COLO668 (cell line): ENCODE data around the gene ZFAND2B.

Experiments
- DNase-seq: peaks from one replicate; lab custom pipeline; 2025; ENCODE audit not compliant: unreplicated experiment; lab: John Stamatoyannopoulos, UW

Gene ZFAND2B

GRCh38 chr2:219204425-219205164, 2.0 kb upstream of the ZFAND2B start:
- no peak for DNase-seq

- no peak for DNase-seq
These were observed 1.4 kb upstream of the ZFAND2B start for GRCh38 chr2:219205165-219205538.

DNA sequence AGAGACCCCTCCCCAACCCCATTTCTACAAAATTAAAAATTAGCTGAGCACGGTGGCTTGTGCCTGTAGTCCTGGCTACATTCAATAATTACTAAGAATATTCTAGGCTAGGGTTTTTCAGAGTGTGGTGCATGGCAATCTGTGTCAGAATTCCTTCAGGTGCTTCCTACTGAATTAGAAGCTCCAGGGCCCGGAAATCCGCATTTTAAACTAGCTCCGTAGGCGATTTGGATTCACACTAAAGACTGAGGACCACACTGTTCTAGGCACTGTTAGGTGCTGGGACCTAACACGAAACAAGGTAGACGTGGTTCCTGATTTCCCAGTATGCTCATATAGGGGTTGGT, 628 bp upstream of the ZFAND2B start:
- DNase-seq: no peak

DNA sequence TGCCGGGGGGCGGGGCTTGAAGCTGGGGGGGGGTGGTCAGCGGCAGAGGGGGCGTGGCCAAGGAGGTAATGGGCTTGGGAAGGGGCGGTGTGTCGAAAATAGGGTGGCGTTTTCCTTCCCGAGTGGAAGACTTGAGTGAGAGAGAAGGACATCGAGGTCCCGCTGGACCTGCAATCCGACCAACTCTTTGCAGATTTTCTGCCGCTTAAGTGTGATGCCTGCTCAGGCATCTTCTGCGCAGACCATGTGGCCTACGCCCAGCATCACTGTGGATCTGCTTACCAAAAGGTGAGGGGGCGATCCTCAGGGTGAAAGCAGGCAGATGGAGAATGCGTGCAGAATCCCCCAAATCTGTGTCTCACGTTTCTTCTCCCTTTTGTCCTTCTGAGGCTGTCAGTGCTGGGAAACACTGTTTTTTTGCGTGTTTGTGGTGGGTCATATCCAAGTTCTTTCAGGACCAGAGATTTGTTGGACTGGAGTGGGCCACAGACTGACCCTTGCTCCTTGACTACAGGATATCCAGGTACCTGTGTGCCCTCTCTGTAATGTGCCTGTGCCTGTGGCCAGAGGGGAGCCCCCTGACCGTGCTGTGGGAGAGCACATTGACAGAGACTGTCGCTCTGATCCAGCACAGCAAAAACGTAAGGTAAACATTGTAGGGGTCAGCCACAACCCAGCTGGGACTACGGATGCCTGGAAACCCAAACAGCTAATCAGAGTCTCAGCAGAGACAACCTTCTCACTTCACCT, 727 bp downstream of the ZFAND2B start:
- no peak for DNase-seq

- no peak for DNase-seq
These were observed 1.5 kb downstream of the ZFAND2B start for GRCh38 chr2:219207884-219208740.

DNA sequence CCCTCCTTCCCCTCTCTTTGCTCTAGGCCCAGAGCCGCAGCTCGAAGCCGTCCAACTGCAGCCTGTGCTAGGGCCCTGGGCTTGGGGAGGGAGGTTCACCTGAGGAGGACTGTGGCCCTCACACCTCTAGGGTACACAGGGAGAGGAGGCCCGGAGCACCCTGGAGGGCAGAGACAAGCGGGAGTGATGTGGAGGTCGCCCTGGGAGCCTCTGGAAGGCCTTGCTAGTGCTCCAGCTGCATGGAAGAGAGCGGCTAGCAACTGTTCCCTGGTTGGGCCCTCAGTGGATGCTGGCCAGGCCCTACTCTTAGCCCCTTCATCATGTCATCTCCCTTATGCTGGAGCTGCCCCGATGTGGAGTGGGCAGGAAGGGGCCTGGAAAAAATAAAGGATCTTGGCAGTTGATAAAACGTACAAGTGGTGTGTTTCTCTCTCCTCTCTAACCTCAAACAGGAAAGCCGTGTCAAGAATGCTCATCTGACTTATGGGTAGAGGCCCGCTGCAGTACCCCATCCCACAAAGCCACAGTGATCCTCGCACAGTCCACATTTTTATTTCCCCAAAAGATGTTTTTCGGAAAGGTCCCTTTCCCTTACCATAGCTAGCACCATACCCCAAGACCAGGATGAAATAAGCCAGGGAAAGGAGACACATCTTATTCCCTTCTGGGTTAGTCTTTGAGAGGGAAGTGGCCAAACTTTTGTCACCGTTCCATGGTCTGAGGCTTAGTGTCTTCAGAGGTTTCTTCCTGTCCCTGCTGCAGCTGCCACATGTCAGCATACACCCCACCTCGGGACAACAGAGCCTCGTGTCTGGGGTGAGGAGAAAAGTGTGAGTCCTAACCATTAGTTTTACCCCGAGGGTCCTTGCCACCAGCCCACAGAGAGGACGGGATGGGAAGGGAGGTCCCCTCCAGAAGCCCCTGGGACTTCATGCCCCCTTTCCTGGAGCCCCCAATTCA, 2.9 kb downstream of the ZFAND2B start:
- DNase-seq: no peak

GRCh38 chr2:219210196-219210885, 3.8 kb downstream of the ZFAND2B start:
- no peak for DNase-seq

- DNase-seq: no peak
These were observed 4.3 kb downstream of the ZFAND2B start for GRCh38 chr2:219210886-219211362.

GRCh38 chr2:219213026-219213415, 6.4 kb downstream of the ZFAND2B start:
- DNase-seq: no peak

- DNase-seq: no peak
These were observed 7.0 kb downstream of the ZFAND2B start for GRCh38 chr2:219213486-219214071.

DNA sequence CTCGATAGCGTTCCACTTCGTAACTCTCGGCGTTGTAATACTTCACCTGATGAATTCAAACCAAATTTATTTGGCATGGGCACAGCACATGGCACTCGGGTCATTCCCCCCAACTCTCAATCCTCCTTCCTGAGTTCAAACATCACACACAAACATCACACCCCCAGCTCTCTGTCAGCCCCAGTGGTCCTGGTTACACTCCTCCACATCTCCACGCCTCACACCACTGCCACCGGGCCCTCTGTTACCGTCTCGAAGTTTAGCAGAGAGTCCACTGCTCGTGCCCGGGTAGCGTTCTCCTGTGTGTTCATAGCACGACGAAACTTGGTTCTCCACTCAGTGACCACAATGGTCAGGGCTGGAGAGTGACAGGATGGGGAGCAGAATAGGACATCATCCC, 7.6 kb downstream of the ZFAND2B start:
- DNase-seq: no peak

DNA sequence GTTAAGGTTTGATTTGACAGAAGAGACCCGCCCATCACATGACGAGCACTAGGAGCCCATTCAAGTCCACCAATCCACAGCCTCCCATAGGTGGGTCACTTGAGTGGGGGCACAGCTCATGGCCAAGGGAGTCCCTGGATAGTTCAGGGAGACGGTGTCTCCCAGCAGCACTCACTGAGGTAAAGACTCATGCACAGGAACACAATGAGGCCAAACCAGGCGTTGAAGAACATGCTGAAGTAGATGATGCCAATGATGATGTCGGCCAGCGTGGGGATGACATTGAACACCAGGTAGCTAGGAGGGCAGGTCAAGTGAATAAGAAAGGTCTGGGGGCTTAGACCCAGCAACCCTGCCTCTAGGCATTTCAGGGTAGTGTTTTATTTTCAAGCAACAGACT, 8.2 kb downstream of the ZFAND2B start:
- DNase-seq: no peak

GRCh38 chr2:219215871-219216534, 9.4 kb downstream of the ZFAND2B start:
- no peak for DNase-seq

DNA sequence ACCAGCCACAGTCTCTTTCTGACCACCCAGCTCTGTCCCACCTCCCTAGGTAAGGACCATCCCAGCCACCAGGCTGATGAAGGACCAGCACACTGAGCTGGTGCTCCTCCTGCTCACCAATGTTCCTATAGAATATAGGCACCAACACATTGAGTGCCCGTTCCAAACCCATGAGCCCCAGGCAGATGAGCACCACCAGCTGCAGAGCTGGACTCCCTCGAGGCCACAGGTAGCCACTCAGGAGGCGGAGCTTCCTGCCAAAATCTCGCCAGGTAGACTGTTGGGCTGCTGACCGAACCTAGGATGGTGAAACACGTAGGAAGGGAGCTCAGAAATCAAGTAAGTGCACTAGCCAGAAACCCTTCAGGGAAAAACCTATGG, 9.9 kb downstream of the ZFAND2B start:
- DNase-seq: no peak

- peak; percentile 74 for DNase-seq
These were observed 11.7 kb downstream of the ZFAND2B start for GRCh38 chr2:219218217-219218731.

- DNase-seq: peak; percentile 94
These were observed 12.4 kb downstream of the ZFAND2B start, which contains the start of gene ABCB6 for GRCh38 chr2:219218732-219219701. Gene ABCB6 (minus strand): TSS chr2:219218958. CDS start chr2:219218673, 285 bp downstream.

GRCh38 chr2:219219784-219220532, 13.4 kb downstream of the ZFAND2B start:
- DNase-seq: no peak
